ENCODE data around the gene PXMP2. TPM values are rescaled to one million over a fixed set of nuclear protein-coding genes. Genes with fewer than 3 reads are reported as not detected.

The PXMP2 gene
- total RNA-seq (2021; fragmentation: NEBNext Ultra II Directional; extraction: Animal tissue kit (Norgen Biotek cat#: 25700)) (15.1 and 17.5 TPM in 2 replicates), polyA plus RNA-seq (2011; rRNA removed) (13.8 and 19.5 TPM in 2 replicates), polyA minus RNA-seq (2011; rRNA and poly(A)+ RNA removed) (5.6 and 11.0 TPM in 2 replicates)
- polyA plus RNA-seq (2011; cell fraction: cytosol; rRNA removed): 19.4 TPM
- 13.6 TPM for polyA plus RNA-seq (2011; cell fraction: nucleus; rRNA removed)
- 13.2 to 18.6 TPM (median 17.0 TPM) in 4 replicates for polyA plus RNA-seq (2012, experiment 1 of 2)
- 22.3 TPM for polyA plus RNA-seq (2012, experiment 2 of 2)
- polyA plus RNA-seq (2013, experiment 1 of 2): 16.5 TPM
- 16.9 TPM for polyA plus RNA-seq (2013, experiment 2 of 2)
- 5.2 TPM for polyA minus RNA-seq (2011; cell fraction: cytosol; rRNA and poly(A)+ RNA removed)
- 6.8 TPM for polyA minus RNA-seq (2011; cell fraction: nucleus; rRNA and poly(A)+ RNA removed)
- long read RNA-seq, experiment 1, transcript PXMP2-201 (5 exons, 957 nt): major isoform, 12 of 15 reads
- long read RNA-seq, experiment 1, partial matches to known transcripts: 1 of 15 reads
- long read RNA-seq, experiment 1, other reads (novel, unspliced or antisense): 1 of 15 reads
- long read RNA-seq, experiment 2: 0 reads

DNA sequence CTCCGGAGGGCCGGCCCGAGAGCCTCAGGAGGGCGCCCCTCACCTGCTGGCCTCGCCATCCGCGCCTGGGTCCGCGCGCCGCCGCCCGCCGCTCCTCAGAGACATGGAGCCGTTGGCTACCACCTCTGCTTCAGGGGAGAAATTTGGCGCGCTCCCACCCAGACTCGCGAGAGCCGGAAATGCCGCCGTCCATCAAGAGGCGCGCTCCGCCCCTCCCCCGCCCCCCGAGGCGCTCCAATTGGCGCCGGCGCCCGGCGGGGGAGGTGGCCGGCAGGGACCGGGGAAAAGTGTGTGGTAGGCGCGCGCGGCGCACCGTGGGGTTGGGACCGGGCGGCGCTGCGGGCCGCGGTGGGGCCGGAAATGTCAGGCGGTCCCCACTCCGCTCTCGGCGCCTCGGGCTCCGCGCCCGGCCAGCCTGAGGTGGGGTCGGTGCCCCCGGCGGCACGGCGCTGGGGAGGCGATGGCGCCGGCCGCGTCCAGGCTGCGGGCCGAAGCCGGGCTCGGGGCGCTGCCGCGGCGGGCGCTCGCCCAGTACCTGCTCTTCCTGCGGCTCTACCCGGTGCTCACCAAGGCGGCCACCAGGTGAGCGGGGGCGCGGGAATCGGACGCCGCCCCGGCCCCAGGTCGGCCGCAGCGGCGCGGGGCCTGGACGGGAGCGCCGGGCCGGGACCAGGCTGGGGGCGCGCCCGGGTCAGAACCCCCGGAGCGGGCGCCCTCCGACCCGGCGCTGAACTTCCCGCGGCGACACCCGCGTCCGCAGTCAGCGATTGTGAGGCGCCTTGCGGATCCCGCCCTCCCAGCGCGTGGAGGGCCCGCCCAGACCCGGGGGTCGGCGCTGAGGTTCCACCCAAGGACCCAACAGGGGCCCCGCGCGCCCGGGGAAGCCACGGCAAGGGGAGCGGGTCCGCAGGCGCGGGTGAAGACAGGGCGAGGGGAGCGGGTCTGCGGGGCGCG lies at the start of gene PXMP2, which contains the start of gene POLE:
Gene PXMP2, plus strand, starts transcription at position 377 of the 954 bp plus-strand sequence. Its CDS starts 84 bp downstream, at position 461.
Gene POLE, minus strand, starts transcription at position 132 of the 954 bp plus-strand sequence. Its CDS starts 27 bp downstream, at position 105.
- no peak within 1 kb of the TSS for H2BK120ac ChIP-seq (replicated peaks; ENCODE audit: low read depth, low read length)
- no peak within 1 kb of the TSS for H3K14ac ChIP-seq (ENCODE audit: insufficient read length)
- H4K5ac ChIP-seq (ENCODE audit: insufficient read length, low read depth, low read length): peak within 1 kb of the TSS; percentile 43
- H2BK12ac ChIP-seq (ENCODE audit: low read depth, low read length): no peak within 1 kb of the TSS
- H2BK20ac ChIP-seq (ENCODE audit: low read length): no peak within 1 kb of the TSS
- no peaks in the 10 kb centered on the region for H3K9me3 ChIP-seq (ENCODE audit: insufficient read depth in 2 of 2, low read depth in 1 of 2, low read length in 1 of 2)
- H3K4me3 ChIP-seq (ENCODE audit: extremely low read depth in 1 of 4, insufficient read depth in 2 of 4, low read depth in 3 of 4, low read length in 4 of 4): peak within 1 kb of the TSS; percentile 59 to 88 (median 66)
- peaks cover 11 to 15% of the 10 kb centered on the region in 2 experiments for H4K20me1 ChIP-seq (replicated peaks in 1 of 2; ENCODE audit: control insufficient read depth in 1 of 2, insufficient read depth in 2 of 2, low read length in 2 of 2)
- DNase-seq (ENCODE audit: low read depth in 1 of 2, low spot score in 2 of 2) (peak; percentile 76 to 94), FAIRE-seq (no peak)
- no peak within 1 kb of the TSS for H3K23ac ChIP-seq (ENCODE audit: insufficient read length)
- H3K4me2 ChIP-seq (ENCODE audit: insufficient read depth in 1 of 2, low read depth in 2 of 2, low read length in 2 of 2): peak within 1 kb of the TSS; percentile 33 to 61
- no peaks in the 10 kb centered on the region; the same call in 1 of the 2 replicates for H3K23me2 ChIP-seq (ENCODE audit: low read depth, low read length)
- H3K79me2 ChIP-seq (ENCODE audit: control insufficient read depth in 1 of 2, insufficient read depth in 2 of 2, low read length in 2 of 2): peaks cover 21 to 38% of the 10 kb centered on the region in 2 experiments
- no peak within 1 kb of the TSS for H2BK5ac ChIP-seq (ENCODE audit: low read depth, low read length)
- peaks cover 7% of the 10 kb centered on the region for H3K79me1 ChIP-seq (ENCODE audit: low read depth, low read length)
- ChIA-PET POLR2A (ENCODE audit: partially characterized antibody) (interaction anchor here (2.6 kb wide), 1 partner anchor 23 kb away, joined by 10 read pairs; the partner anchor contains the start of gene PGAM5), CTCF (ENCODE audit: partially characterized antibody) (no interaction called here)
- peaks cover 0 to 2% (median 0%) of the 10 kb centered on the region in 4 experiments; a peak in 1 of 7 replicates for H3K4me1 ChIP-seq (replicated peaks in 1 of 4; ENCODE audit: control insufficient read depth in 3 of 4, insufficient read depth in 4 of 4, low read length in 3 of 4)
- H3K36me3 ChIP-seq (ENCODE audit: control insufficient read depth in 2 of 4, insufficient read depth in 4 of 4, low read length in 3 of 4): peaks cover 0 to 8% (median 0%) of the 10 kb centered on the region in 4 experiments; a peak in 3 of 8 replicates
- peak within 1 kb of the TSS; percentile 38 to 99 (median 80) for H3K9ac ChIP-seq (replicated peaks in 1 of 4; ENCODE audit: extremely low read depth in 1 of 4, low read depth in 3 of 4, low read length in 3 of 4)
- 1% methylated on average over 87 of the region's 134 CpGs; no CpG with 5 or more reads in 1 of the 2 experiments for whole genome bisulfite sequencing, 2 experiments (ENCODE audit: extremely low coverage in 1 of 2, insufficient coverage in 1 of 2, insufficient read length in 1 of 2, insufficient replicate concordance in 2 of 2, low coverage in 1 of 2, low lambda C conversion rate in 2 of 2, missing lambda C conversion rate in 1 of 2)
- no peak within 1 kb of the TSS for H2AFZ ChIP-seq (ENCODE audit: low read length)
- peak within 1 kb of the TSS; percentile 89; the same call in 1 of the 2 replicates for H3K27ac ChIP-seq (ENCODE audit: low read depth, low read length)
- H3K4ac ChIP-seq (replicated peaks; ENCODE audit: insufficient read length, low read depth, low read length): no peak within 1 kb of the TSS
- H2BK15ac ChIP-seq (ENCODE audit: low read length): no peak within 1 kb of the TSS
- peak within 1 kb of the TSS; percentile 99; the same call in 1 of the 2 replicates for H4K8ac ChIP-seq (ENCODE audit: extremely low read depth, insufficient read depth, low read length)
- no peak within 1 kb of the TSS for H3K18ac ChIP-seq (ENCODE audit: extremely low read depth, low read length)
- no peak within 1 kb of the TSS for H4K91ac ChIP-seq (replicated peaks; ENCODE audit: insufficient read length, low read length)
- H3K27me3 ChIP-seq (replicated peaks in 1 of 4; ENCODE audit: control insufficient read depth in 3 of 4, extremely low read depth in 1 of 4, insufficient read depth in 3 of 4, low read length in 3 of 4): peaks cover 2 to 9% (median 6%) of the 10 kb centered on the region in 4 experiments; a peak in 6 of 7 replicates
- no peak within 1 kb of the TSS for H2AK5ac ChIP-seq (ENCODE audit: low read depth, low read length)
- no peak within 1 kb of the TSS for H3K56ac ChIP-seq (replicated peaks; ENCODE audit: insufficient read length, low read depth, low read length)
- no peak for TF ChIP-seq CEBPB (IDR thresholded peaks at IDR 0.05; ENCODE audit: low read depth, low read length)
- TF ChIP-seq BCL11A (IDR thresholded peaks at IDR 0.05; ENCODE audit: low read depth in 2 of 2, low read length in 2 of 2): no peak
- TF ChIP-seq SAP30 (IDR thresholded peaks at IDR 0.05; ENCODE audit: insufficient read depth, insufficient replicate concordance, low read length): no peak
- TF ChIP-seq KDM4A (IDR thresholded peaks at IDR 0.05; ENCODE audit: low read depth, low read length, severe bottlenecking): peak; percentile 23
- TF ChIP-seq YY1 (IDR thresholded peaks at IDR 0.05; ENCODE audit: low read depth, low read length): peak; percentile 85; the same call in 1 of the 2 replicates
- peak; percentile 22 for TF ChIP-seq NANOG (IDR thresholded peaks at IDR 0.05; ENCODE audit: insufficient read depth, low read depth, low read length, poor library complexity, severe bottlenecking)
